ENCODE results near the gene IDI2.
"Not testable (repeated sequence)": the region's sequence is repeated elsewhere in the genome, so short reads cannot be mapped to it uniquely, and the experiment has no call there.

The IDI2 gene

DNA sequence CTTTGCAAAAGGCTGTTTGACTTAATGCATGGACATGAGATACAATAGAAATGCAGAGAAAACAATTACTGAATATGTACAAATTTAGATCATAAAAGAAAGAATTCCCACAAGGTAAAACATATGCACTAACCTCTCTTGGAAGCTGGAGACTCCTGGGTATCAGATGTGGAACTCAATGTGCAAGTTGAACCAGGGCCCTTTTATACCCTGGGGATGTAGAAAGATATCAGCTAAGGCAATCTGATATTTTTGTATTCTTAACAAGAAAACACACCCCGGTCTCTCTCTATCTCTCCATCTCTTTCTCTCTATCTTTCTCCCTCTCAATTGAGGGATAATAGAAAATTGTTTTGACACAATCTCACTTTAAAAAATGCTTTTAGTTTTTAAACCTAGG is at the start of gene IDI2:
TSS of gene IDI2 (minus strand) at position 177 of the 400 bp plus-strand sequence. CDS start 1,136 bp downstream, outside the sequence.
- H3K27me3 Mint-ChIP-seq (ENCODE audit: low read depth), result no peaks in the 10 kb centered on the region
- H3K27ac Mint-ChIP-seq, result no peak within 1 kb of the TSS

DNA sequence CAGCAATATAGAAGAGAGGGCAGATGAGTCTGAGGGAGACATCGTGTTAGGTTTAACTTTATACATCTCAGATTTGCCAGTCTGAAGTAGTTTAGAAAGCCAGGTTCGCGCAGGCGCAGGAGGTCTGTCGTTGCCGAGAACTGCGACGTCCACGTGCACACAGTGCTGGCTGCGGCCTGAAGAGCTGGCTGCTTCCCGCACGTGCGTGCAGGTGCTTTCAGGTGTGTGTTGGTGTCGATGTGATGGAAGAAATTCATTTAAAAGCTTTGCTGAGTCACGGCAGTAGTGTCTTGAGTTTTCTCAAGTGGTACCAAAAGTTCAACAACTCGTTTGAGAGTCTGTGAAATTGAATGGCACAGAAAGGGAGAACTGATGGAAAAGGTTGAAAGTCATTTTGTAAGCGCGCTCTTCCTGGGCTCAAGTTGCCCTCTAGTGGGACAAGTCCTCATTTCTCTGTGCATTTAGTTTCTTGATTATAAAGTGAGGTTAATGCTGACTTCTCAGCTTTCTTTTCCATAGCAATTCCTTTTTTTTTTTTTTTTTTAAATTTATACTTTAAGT is 49.2 kb upstream of the IDI2 start:
- Mint-ChIP-seq H3K4me1 (ENCODE audit: low read depth) (peaks cover 7% of the 10 kb centered on the region), H3K36me3 (ENCODE audit: low read depth) (peaks cover 30% of the 10 kb centered on the region), H3K9me3 (no peaks in the 10 kb centered on the region), H3K4me3 (no peak overlapping the region), H3K27ac (no peak overlapping the region), H3K27me3 (ENCODE audit: low read depth) (no peaks in the 10 kb centered on the region)

More for the DNA sequence above, at the start of gene IDI2:
- H3K36me3 Mint-ChIP-seq (ENCODE audit: low read depth), result no peaks in the 10 kb centered on the region
- no peaks in the 10 kb centered on the region for H3K4me1 Mint-ChIP-seq (ENCODE audit: low read depth)
- H3K9me3 Mint-ChIP-seq, result no peaks in the 10 kb centered on the region
- H3K4me3 Mint-ChIP-seq, result no peak within 1 kb of the TSS

DNA sequence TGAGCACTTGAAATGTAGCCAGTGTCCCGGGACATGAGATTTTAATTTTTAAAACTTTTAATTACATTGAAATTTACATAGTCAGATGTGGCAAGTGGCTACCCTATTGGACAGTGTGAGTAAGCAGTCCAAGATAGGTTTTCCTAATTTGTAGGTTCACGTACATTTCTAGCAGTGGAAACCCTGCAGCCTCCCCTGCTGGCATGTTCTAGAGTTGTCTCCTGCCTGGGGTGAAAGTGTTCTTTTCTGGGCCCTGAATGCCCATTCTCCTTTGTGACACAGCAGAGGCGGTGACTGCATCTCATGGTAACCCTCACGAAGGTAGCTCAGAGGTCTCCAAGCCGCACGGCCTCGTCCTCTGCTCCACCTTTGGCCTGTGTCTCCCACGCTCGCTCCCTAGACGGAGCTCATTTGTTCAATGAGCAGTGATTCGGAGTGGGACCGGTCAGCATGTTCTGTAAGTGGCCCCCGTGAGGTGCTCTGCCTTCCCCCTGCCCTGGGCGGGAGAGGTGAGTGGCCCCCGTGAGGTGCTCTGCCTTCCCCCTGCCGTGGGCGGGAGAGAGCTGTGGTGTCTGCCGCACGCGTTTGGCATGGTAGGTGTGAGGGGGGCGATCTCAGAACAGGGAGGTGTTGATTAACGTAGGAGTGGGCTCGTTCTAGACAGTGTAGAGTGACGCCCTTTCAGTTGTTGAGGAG is 48.5 kb upstream of the IDI2 start:
- Mint-ChIP-seq H3K27ac (no peak overlapping the region), H3K27me3 (ENCODE audit: low read depth) (no peaks in the 10 kb centered on the region), H3K9me3 (no peaks in the 10 kb centered on the region), H3K4me3 (no peak overlapping the region), H3K4me1 (ENCODE audit: low read depth) (peaks cover 12% of the 10 kb centered on the region), H3K36me3 (ENCODE audit: low read depth) (peaks cover 24% of the 10 kb centered on the region)

DNA sequence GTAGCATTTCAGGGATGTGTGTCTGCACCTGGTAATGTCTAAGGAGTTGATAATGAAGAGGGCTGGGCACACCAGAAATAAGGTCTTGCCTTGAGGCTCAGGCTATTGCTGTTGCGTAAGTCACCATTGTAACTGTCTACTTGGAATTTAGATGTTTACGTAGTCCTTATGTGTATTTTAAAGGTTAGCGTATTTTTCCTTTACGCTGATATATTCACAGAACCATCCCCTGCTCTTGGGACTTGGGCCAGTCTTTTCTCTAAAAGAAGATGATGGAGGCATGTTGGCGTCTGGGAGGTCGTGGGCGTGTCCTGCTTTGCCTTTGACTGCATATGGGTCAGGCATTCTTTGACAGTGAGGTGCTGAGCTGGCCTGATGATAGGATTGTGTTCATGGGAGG is 45.3 kb upstream of the IDI2 start:
- Mint-ChIP-seq H3K27me3 (ENCODE audit: low read depth) (no peaks in the 10 kb centered on the region), H3K27ac (no peak overlapping the region), H3K9me3 (no peaks in the 10 kb centered on the region)

DNA sequence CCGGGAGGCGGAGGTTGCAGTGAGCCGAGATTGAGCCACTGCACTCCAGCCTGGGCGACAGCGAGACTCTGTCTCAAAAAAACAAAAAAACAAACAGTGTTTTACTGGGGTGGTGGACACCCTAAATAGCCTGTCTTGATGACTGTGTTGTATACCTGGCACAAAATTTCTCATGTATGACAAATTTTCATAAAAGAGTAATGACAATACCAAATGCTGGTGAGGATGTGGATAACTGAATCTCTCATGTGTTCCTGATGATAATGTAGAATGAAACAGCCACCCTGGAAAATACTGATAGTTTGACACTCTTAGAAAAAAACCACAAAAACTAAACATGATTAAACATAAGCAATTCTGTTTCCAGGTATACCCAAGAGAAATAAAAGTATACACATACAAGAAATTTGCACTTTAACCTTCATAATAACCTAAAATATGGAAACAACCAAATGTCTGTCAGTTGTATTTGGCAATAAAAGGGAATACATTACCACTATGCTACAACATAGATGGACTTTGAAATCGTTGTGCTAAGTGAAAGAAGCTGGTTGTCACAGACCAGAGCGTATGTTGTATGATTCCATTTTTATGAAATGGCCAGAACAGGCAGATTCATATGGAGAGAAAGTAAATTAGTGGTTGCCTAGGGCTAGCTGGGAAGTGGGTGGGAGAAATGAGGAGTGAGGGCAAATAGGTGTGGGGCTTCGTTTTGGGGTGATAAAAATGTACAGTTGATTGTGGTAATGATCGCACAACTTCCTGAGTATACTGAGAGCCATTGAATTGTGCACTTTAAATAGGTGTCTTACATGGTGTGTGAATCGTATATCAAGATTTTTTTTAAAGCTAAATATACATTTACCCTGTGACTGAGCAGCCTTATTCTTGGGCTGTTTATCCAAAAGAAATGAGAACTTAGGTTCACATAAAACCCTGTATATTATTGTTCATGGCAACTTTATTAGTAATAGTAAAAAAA is 43.0 kb upstream of the IDI2 start:
- H3K4me1 Mint-ChIP-seq (ENCODE audit: low read depth), result peaks cover 34% of the 10 kb centered on the region
- H3K27ac Mint-ChIP-seq, result no peak overlapping the region
- no peaks in the 10 kb centered on the region for H3K9me3 Mint-ChIP-seq
- no peaks in the 10 kb centered on the region for H3K27me3 Mint-ChIP-seq (ENCODE audit: low read depth)
- no peak overlapping the region for H3K4me3 Mint-ChIP-seq
- H3K36me3 Mint-ChIP-seq (ENCODE audit: low read depth), result peaks cover 19% of the 10 kb centered on the region

More for the DNA sequence above, 45.3 kb upstream of the IDI2 start:
- peaks cover 22% of the 10 kb centered on the region for H3K36me3 Mint-ChIP-seq (ENCODE audit: low read depth)
- no peak overlapping the region for H3K4me3 Mint-ChIP-seq
- H3K4me1 Mint-ChIP-seq (ENCODE audit: low read depth), result peaks cover 30% of the 10 kb centered on the region

DNA sequence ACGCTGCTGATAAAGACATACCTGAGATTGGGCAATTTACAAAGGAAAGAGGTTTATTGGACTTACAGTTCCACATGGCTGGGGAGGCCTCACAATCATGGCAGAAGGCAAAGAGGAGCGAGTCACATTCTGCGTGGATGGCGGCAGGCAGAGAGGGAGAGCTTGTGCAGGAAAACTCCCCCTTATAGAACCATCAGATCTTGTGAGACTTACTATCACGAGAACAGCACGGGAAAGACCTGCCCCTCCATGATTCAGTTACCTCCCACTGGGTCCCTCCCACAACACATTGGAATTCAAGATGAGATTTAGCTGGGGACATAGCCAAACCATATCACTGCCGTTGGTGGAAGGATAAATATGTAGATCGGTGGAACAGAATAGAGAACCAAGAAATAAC is 41.1 kb upstream of the IDI2 start:
- H3K4me3 Mint-ChIP-seq; H3K27ac Mint-ChIP-seq; H3K9me3 Mint-ChIP-seq; H3K27me3 Mint-ChIP-seq (ENCODE audit: low read depth): not testable (repeated sequence)
- peaks cover 54% of the 10 kb centered on the region for H3K4me1 Mint-ChIP-seq (ENCODE audit: low read depth)
- H3K36me3 Mint-ChIP-seq (ENCODE audit: low read depth), result peaks cover 20% of the 10 kb centered on the region

DNA sequence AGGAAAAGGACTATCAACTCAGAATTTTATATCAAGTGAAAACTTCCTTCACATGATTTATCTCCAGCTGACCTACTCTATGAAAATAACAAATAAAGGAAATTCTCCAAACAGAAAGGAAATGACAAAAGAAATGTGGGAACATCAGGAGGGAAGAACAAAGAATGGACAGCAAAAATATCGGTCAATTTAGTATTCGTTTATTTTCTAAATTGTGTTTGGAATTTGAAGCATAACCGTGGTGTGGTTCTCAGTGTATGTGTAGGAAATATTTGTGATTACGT is 39.2 kb upstream of the IDI2 start:
- Mint-ChIP-seq H3K4me1 (ENCODE audit: low read depth) (peaks cover 67% of the 10 kb centered on the region), H3K9me3 (no peaks in the 10 kb centered on the region), H3K27ac (no peak overlapping the region), H3K4me3 (no peak overlapping the region), H3K27me3 (ENCODE audit: low read depth) (no peaks in the 10 kb centered on the region), H3K36me3 (ENCODE audit: low read depth) (peaks cover 23% of the 10 kb centered on the region)

DNA sequence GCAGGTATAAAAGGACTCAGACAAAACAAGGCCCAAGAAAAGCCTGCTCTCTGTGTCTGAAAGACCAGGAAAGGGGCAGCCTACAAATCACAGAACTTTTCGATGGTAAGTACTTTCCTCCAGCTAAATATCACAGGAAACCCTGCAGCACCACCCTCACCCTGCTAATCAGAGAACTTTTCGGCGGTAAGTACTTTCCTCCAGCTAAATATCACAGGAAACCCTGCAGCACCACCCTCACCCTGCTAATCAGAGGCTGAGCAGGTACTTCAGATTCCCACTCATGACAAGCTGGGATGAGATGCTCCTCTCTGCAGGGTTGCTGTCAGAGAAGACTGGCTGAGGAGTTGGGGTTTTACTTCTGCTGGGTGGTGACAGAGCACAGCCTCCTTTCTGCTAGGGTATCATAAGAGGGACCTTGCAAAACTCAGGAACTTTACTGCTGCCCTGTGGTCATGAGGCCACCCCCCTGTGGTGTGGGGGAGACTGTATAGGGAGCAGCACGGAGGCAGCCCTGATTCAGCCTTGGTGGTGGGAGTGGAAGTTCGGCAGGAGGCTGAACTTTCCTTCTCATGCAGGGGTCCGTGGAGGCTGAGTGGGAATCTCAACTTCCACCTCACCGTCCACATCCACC is 37.7 kb upstream of the IDI2 start:
- Mint-ChIP-seq H3K4me1 (ENCODE audit: low read depth) (peaks cover 69% of the 10 kb centered on the region), H3K9me3 (no peaks in the 10 kb centered on the region), H3K36me3 (ENCODE audit: low read depth) (peaks cover 29% of the 10 kb centered on the region), H3K4me3 (peak overlapping the region; percentile 47), H3K27ac (peak overlapping the region; percentile 67), H3K27me3 (ENCODE audit: low read depth) (no peaks in the 10 kb centered on the region)

DNA sequence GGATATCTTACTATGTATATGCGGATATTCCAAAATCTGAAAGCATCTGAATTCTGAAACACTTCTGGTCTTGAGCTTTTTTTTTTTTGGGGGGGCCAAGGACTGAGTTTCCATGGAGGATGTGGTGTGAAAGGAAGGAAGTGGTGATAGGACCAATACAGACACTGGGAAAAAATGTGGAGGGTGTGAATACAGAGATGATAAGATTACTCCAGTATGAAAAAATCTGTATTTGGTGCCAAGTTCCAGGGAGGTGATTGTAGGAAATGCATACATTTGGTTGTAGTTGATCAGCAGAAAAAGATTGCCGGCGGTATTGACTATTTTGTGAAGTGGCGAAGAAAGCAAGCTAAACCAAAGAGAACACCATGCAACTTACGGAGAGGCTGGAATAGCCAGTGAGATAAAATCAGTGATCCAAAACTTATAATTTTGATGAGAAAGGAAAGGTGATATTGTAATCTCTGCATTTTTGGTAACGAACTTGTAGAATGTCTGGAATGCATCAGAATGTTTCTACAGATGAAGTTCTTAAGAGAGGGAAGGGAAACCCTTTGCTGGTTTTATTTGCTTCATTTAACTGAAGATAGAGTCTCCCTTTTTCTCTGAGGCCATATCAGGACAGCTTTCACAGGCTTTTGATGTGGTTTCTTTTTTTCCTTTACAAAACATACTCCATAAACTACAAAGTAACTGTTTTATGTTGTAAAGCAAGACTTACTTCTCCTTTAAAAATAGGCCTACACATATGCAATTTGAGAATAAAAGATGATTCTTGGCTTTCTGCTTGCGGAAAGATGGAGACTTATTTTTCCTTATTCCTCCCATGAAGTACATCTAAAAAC is 36.5 kb upstream of the IDI2 start:
- Mint-ChIP-seq H3K36me3 (ENCODE audit: low read depth) (peaks cover 30% of the 10 kb centered on the region), H3K4me1 (ENCODE audit: low read depth) (peaks cover 73% of the 10 kb centered on the region), H3K27me3 (ENCODE audit: low read depth) (no peaks in the 10 kb centered on the region), H3K9me3 (no peaks in the 10 kb centered on the region), H3K27ac (peak overlapping the region; percentile 67), H3K4me3 (peak overlapping the region; percentile 47)

DNA sequence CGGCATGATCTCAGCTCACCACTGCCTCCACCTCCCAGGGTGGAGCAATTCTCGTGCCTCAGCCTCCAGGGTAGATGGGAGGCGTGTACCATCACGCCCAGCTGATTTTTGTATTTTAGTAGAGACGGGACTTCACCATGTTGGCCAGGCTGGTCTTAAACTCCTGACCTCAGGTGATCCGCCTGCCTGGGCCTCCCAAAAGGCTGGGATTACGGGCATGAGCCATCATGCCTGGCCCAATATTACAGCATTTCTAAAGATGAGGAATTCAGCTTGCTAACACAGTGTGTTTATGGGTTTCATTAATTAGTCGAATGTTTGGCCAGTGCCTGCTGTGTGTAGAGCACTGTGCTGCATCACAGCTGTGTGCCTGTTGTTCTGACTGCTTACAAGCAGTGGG is 34.2 kb upstream of the IDI2 start:
- no peaks in the 10 kb centered on the region for H3K9me3 Mint-ChIP-seq
- peaks cover 33% of the 10 kb centered on the region for H3K36me3 Mint-ChIP-seq (ENCODE audit: low read depth)
- no peak overlapping the region for H3K4me3 Mint-ChIP-seq
- peak overlapping the region; percentile 56 for H3K27ac Mint-ChIP-seq
- H3K27me3 Mint-ChIP-seq (ENCODE audit: low read depth), result no peaks in the 10 kb centered on the region
- H3K4me1 Mint-ChIP-seq (ENCODE audit: low read depth), result peaks cover 75% of the 10 kb centered on the region

DNA sequence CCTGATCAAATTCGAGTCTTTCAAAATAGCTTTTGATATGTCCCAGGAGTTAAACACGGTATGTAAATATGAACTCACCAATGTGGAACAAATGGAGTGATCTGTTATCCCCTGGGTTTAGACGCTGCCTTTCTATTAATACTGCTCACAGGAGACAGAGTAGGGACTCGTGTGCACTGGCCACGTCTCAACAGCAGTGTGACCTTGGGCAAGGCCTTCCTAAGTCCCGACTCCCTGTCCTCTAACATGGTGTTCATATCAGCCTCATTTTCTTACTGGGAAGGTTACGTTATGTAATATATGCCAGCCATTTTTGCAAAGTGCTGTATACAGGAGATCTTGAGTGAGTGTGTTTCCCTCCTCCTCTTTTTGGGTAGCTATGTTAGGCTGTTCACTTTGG is 32.4 kb upstream of the IDI2 start:
- Mint-ChIP-seq H3K4me1 (ENCODE audit: low read depth) (peaks cover 78% of the 10 kb centered on the region), H3K9me3 (no peaks in the 10 kb centered on the region), H3K4me3 (peak overlapping the region; percentile 95), H3K27me3 (ENCODE audit: low read depth) (no peaks in the 10 kb centered on the region), H3K27ac (peak overlapping the region; percentile 85), H3K36me3 (ENCODE audit: low read depth) (peaks cover 38% of the 10 kb centered on the region)

DNA sequence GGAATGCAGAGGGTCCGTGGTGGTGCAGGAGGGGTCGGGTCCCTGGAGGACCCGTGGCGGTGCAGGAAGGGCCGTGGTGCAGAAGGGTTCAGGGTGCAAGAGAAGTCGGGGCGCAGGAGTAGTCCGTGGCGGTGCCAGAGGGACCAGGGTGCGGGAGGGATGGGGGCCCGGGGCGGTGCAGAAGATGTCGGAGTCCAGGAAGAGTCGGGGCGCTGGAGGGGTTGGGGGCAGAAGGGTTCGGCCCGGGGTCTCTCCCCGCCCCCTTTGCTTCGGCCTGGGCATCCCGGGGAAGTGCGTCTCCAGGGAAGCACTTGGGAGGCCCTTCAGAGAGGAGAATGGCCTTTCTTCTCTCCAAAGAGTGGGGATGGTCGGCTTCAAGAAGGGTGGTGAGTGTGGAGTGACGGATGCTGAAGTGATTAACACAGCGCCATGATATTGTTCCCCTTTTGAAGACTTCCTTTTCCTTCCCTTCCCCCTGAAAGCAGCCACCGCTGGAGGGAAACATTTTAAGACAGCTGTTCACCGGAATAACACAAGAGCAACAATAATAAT is 31.5 kb upstream of the IDI2 start:
- H3K36me3 Mint-ChIP-seq (ENCODE audit: low read depth), result peaks cover 39% of the 10 kb centered on the region
- H3K27me3 Mint-ChIP-seq (ENCODE audit: low read depth), result no peaks in the 10 kb centered on the region
- H3K9me3 Mint-ChIP-seq, result no peaks in the 10 kb centered on the region
- H3K4me3 Mint-ChIP-seq, result peak overlapping the region; percentile 95
- H3K27ac Mint-ChIP-seq, result peak overlapping the region; percentile 85
- H3K4me1 Mint-ChIP-seq (ENCODE audit: low read depth), result peaks cover 77% of the 10 kb centered on the region

DNA sequence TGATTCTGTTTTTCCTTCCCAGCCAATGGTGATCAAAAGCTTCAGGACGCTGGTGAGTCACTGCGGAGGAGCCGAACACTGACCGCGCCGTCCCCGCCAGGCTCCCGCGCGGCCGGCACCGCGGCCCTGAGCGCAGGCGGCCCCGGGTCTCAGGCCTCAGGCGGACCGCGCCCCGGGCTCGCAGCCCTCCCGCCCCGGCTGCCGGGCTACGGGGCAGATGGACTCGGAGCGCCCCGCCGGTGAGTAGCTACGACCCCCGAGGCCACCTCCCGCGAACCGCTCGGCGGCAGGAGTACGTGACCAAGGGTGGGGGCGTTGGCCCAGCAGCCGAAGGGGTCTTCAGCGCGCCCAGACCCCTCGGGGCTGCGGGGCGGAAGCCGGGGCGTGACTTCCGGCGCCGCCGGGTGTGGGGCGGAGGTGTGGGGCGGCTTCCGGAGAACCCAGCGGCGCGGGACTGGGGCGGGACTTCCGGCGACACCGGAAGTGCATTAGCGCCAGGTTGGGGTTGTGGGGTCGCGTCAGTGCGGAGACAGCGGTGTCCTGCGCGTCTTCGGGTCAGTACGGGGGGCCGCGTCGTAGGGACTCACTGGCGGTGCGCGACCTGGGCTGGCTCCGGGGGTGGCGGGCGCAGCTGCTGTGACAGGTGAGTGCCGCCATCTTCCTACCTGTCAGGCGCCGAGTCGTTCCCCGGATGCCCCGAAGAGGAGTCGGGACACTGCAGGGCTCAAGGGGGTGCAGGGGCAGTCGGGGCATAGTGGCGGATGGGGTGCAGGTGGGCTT is 30.9 kb upstream of the IDI2 start, which contains the start of gene WDR37:
TSS of gene WDR37 (plus strand) at position 60 of the 780 bp plus-strand sequence. CDS start 15,771 bp downstream, outside the sequence.
- Mint-ChIP-seq H3K27ac (peak within 1 kb of the TSS; percentile 94), H3K27me3 (ENCODE audit: low read depth) (no peaks in the 10 kb centered on the region), H3K36me3 (ENCODE audit: low read depth) (peaks cover 40% of the 10 kb centered on the region), H3K4me1 (ENCODE audit: low read depth) (peaks cover 76% of the 10 kb centered on the region), H3K4me3 (peak within 1 kb of the TSS; percentile 95), H3K9me3 (no peaks in the 10 kb centered on the region)
